GM18907 (cell line): ENCODE results near the gene TMEM60.
"Not testable (repeated sequence)": the region's sequence is repeated elsewhere in the genome, so short reads cannot be mapped to it uniquely, and the experiment has no call there.

Source experiments
- ATAC-seq: cut with Tn5 transposase; IDR thresholded peaks from one replicate; pipeline ENCODE4 v1.9.1; 2021; ENCODE audit warnings: mild to moderate bottlenecking, moderate library complexity; ENCODE audit not compliant: unreplicated experiment

The TMEM60 gene, protein sequence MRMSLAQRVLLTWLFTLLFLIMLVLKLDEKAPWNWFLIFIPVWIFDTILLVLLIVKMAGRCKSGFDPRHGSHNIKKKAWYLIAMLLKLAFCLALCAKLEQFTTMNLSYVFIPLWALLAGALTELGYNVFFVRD

DNA sequence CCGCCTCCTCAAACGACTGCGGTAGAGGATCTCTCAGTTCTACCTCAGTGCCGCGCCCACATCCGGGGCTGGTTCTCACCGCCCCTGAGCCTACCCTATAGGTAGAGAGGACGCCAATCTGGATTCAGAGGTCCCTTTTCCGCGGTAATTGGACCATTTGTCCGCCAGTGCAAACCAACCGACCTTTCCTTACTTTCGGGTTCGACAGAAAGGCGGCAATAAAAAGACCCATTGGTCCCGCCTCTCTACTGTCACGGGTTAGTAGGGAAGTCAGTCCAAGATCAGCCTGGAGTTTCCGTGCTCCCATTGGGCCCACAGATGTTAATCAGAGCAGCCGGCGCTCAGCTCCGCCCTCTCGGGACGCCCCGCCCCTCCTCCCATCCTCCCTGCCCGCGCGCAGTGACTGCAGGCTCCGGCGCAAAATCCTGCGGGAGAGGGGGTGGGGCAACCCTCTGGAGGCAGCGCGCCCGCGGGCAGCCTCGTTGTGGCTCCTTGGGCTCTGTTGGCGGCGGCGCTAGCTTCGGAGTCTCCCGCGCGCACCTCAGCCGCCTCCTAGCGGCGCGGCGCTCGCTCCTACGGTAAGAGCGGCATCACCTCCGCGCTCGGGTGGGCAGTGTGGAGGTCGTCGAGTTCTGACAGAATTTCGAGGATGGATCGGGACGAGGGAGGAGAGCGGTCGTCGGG, at the start of gene TMEM60, which contains the start of gene PHTF2:
TSS of gene TMEM60 (minus strand) at position 41 of the 684 bp plus-strand sequence. CDS start 4,061 bp downstream, outside the sequence.
TSS of gene PHTF2 (plus strand) at position 380 of the 684 bp plus-strand sequence.
- ATAC-seq: peak; percentile 95

DNA sequence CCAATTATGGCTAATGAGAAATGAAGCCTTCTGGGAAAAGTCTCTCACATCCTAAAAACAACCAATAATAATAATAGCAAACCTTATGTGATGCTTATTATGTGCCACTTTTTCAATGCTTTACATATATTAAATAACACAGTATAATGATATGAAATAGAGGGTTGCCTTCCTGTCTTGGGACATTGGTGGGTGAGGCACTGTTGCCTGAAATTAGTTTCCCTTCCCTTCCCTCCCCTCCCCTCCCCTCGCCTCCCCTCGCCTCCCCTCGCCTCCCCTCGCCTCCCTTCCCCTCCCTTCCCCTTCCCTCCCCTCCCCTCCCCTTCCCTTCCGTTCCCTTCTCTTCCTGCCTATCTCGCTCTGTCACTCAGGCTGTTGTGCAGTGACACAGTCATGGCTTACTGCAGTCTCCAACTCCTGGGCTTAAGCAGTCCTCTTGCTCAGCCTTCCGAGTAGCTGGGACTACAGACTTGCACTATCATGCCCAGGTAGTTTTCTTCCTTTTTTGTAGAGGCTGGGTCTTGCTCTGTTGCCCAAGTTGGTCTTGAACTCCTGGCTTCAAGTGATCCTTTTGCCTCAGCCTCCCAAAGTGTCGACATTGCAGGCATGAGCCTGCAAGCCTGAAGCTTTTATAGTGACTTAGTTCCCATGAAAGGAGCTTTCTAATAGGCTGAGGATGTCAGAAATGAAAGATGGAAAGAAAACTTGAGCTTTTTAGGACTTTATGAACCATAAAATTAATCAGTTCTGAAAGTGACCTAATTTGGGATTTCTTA, 48.3 kb upstream of the TMEM60 start:
- ATAC-seq: no peak

DNA sequence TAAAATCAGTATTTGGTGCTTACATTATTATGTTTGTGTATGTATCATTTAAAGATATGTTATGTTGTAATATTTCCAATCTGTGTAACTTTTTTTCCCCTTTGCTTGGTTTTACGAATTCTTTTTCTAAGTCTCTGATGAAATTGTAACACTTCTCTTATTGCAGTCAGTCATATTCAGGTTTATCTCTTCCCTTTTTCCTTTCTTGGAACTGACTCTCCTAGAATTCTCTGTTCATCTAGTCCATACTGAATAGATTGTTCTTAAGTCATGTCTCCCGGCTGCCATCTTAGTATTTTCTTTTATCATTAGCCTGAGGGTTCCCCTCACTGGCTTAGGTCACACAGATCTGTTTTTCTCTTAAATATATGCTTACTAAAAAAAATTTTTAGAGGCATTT, 45.0 kb upstream of the TMEM60 start:
- no peak for ATAC-seq

DNA sequence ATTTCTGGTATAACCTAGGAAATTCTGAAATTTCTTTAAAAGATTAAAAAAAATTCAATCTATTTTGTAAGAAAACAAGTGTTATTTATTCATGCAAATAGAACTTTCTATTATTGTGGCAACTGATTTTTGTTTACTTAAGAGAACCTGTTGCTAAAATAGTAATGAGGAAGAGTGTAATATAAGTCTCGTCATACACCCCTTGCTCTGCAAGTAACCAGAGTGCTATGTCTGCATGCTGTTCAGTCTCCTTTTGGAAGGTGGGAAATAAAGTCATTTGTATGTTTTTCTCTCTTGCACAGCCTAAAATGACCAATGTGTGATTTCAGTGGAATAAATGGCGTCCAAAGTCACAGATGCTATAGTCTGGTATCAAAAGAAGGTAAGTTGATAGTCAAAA, 41.7 kb upstream of the TMEM60 start:
- no peak for ATAC-seq

DNA sequence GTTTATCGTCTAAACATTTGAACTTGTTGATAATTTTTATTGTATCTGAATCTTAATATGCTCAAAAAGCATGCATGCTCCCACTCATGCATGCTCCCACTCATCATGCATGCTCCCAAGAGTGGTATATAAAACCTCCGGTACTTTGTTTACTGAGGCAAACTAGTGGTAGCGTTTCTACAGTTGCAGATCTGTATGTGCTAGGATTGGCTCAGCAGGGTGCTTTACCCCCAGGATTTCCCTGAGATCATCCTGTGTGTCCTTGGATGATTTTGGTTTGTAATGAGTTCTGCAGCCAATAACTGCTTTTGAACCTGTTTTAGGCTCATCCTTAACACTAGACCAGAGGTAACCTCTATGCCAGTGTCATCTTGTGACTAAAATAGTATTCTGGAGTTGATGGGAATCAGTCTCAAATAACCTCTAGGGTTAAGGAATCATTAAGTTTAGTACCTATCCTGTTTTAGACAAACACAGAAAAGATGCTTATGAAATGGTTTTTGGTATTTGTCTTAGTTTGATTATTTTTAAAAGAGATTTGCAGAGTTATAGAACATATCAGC, 40.8 kb upstream of the TMEM60 start:
- no peak for ATAC-seq

DNA sequence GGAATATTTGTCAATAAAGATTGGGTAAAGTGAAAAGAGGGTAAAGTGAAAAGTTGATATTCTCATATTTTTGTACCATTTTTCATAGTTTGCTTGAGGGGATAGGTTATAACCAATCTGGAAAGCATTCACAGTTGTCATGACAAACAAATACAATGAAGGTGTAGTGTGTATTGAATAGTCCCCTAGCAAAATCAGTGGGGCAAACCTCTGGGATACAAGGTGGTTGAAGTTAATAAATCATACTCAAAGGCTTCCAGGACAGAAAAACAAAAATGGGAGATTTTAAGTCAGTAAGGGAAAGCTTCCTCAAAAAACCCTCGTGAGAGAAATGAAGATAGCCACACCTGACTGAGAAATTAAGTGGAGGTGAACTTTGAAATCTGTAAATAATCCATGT, 39.7 kb upstream of the TMEM60 start:
- no peak for ATAC-seq

DNA sequence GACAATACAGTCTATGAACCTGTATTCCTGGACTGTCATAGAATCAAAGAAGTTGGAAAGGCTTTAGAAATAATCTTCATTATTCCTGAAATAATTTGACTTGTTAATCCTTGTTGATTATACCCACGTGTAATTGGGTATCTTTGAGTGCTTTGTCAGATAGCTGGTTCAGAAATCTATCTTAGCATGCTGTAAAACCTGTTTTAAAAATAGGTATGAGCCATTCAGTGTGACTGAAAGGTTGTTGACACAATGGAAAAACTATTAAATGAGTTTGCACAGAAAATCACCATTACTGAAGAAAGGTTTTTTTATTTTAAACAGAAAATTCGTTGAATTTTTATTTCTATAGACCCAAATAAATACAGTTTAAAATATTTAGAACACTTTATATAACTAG, 39.0 kb upstream of the TMEM60 start:
- no peak for ATAC-seq

DNA sequence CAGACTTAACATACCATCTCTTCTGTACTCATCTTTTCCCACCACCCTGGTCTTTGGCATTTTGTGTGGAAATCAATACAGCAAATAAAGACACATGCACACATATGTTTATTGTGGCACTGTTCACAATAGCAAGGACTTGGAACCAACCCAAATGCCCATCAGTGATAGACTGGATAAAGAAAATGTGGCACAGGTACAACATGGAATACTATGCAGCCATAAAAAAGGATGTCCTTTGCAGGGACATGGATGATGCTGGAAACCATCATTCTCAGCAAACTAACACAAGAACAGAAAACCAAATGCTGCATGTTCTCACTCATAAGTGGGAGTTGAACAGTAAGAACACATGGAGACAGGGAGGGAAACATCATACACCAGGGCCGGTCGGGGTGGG, 38.2 kb upstream of the TMEM60 start:
- ATAC-seq: not testable (repeated sequence)

DNA sequence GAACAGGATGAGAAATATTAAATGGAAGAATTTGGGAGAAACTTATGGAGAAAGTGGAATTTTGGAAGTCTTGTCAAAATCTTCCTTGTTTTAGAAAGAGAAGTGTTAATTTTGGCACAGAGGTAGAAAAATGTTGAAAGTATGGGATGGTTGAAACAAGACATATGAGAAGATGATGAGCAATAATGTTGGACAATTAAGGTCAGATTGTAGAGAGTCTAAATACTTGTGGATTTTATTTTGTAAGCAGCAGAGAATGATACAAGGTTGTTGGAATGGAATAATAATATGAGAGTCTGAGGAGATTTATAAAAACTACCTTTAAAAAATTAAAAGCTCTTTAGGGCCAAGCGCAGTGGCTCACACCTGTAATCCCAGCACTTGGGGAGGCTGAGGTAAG, 34.9 kb upstream of the TMEM60 start:
- ATAC-seq: no peak

DNA sequence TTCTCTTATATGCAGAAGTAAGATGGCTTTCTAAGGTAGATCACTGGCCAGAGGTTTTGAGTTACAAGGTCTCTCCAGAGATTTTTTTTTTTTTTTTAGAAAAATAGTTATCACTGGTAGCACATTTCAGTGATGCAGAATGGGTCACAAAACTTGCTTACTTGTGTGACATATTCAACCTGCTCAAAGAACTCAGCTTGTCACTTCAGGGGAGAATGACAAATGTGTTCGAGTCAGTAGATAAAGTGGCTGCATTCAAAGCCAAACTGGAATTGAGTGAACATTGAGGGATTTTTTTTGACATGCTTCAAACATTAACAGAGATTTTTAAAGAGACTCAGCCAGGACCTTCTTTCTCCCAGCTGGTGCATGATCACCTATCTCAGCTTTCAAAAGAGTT, 33.7 kb upstream of the TMEM60 start:
- no peak for ATAC-seq

DNA sequence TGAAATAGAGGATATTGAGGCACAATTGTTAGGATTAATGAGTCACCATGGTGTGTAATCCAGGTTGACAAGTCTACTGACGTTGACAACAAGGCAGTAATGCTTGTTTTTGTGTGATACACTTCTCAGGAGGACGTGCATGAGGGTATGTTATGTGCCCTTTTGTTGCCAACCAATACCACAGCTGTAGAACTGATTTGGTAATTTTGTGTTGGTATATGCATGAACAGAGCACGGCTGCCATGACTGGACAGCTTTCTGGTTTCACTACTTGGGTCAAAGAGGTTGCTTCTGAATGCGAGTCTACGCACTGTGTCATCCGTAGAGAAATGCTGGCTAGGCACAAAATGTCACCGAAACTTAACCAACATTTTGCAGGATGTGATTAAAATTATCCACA, 33.2 kb upstream of the TMEM60 start:
- ATAC-seq: no peak

DNA sequence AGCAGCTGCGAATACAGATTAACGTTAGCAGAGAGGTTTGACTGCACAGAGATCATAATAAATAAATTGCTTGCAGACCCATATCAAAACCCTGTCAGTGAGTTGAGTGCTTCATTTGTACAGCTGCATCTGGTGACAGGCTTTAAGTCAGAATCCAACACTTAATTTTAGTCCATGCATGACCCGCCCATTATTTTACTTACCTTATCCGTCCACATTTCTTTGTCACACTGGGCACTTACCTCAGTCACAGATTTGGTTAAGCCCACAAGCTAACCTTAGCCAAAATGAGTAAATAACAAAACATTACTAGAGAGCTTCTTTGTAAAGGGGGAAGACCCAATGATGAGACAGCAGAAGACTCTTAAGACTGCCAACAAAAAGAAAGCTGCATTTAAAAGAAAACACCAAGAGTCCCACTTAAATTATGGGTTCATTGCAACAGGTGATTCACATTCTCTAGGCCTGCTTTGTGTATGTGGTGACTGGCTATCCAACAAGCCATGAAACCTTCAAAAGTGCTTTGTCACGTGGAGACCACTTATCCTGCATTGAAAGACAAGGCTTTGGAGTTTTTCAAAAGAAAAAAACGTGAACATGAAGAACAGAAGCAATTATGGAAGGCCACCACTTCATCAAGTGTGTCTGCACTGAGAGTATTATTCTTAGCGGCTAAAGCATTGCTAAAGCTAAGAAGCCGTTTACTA, 32.6 kb upstream of the TMEM60 start:
- no peak for ATAC-seq

DNA sequence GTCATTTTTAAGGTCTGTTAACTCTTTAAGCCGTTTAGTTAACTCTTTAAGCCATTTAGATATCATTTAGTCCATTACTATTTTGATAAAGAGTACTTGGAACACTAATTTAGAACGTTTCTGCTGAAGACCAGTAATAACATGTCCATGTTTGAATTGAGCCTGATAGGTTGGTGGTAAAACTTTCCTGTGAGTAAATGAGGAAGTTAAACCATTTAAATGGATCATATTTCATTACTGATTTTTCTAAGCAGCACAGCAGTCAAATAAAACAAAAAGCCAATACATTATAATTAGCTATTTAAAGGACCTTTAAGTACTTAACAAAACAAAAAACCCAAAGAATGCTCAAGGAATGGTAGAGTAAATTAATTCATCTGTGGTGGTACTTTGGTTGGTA, 29.8 kb upstream of the TMEM60 start:
- ATAC-seq: no peak

DNA sequence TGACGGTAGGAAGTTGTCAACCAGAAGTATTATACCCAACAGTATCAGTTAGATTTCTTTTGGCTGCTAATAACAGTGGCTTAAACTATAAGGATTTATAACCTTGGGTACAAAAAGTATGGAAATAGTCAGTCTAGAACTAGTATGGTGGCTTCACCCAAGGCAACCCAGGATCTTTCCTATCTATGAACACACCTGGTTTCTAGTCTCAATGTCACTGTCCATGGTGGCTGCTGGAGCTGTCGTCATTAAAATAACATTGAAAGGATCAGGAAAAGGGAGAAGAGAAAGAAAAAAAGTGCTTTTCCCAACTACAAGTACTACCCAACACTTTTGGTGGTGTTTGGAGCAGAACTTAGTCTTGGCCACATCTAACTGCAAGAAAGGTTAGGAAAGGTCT, 28.1 kb upstream of the TMEM60 start:
- ATAC-seq: no peak

DNA sequence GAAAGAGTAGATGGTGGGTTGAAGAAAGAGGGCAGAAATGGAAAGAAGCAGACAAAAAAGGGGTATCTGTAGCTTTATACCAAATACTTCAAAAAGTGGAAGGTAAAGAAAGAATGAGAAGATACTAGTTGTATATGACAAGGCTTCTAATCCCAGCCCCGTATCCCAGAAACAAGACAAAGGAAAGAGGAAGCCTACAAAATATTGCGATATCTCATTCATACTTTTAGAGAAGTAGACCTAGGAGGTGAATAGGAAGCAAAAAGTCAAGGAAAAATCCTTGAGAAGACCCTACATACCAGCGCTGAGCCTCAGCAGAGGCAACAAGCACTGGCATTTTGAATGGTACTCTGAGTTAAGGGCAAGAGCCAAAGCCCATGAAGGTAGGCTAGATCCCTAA, 26.9 kb upstream of the TMEM60 start:
- ATAC-seq: no peak

DNA sequence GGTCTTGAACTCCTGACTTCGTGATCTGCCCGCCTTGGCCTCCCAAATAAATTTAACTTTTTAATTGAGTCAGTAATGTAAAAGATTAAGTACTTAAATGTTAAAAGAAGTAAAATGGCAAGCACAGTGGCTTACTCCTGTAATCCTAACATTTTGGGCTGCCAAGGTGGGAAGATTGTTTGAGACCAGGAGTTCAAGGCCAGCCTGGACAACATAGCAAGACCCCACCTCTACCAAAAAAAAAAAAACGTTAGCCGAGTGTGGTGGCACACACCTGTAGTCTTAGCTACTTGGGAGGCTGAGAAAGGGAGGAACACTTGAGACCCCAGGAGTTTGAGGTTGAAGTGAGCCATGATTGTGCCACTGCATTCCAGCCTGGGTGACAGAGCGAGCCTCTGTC, 26.4 kb upstream of the TMEM60 start:
- ATAC-seq: no peak

DNA sequence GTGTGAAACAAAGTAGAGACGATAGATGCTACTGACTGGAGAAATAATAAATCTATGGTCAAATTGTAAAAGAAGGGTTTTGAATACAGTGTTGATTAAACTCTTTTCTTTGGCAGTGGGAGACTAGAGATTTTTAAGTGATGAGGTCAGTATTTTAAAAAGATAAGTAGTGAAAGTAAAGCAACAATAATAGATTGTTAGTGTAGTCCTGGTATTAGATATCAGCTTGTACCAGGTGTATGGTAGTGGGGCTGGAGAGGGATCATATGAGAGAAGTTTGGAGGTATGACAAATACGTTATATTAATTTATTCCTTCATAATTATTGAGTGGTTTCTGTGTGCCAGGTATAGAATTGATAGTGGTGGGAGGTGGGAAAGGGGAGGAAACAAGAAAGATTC, 25.6 kb upstream of the TMEM60 start:
- ATAC-seq: no peak

DNA sequence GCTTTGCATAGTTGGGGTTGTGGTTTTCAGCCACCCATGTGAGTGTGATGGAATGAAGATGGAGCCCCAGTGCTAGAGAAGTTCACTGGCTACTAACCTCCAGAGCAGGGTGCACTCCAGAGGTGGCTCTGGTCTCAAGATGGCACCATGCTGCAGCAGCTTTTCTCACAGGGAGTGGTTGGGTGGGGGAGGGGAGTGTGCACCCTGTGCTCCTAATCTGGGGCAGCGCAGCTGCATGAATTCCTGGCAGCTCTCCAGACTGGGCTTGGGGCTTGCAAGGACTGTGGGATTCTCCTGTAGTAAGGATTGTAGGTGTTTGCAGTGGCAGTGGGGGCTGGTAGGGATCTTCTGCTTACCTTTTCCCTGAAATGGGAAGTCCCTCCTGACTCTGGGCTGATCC, 24.0 kb upstream of the TMEM60 start:
- ATAC-seq: no peak

DNA sequence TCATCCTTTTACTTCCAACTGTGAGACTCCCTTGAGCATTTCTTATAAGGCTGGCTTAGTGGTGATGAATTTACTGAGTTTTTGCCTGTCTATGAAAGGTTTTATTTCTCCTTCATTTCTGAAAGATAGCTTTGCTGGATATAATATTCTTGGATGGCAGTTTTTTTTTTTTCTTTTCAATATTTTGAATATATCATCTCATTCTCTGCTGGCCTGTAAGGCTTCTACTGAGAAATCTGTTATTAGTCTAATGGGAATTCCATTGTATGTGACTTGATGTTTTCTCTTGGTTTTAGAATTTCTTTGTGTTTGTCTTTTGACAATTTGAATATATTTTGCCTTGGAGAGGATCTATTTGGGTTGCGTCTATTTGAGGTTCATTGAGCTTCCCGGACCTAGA, 22.7 kb upstream of the TMEM60 start:
- no peak for ATAC-seq

DNA sequence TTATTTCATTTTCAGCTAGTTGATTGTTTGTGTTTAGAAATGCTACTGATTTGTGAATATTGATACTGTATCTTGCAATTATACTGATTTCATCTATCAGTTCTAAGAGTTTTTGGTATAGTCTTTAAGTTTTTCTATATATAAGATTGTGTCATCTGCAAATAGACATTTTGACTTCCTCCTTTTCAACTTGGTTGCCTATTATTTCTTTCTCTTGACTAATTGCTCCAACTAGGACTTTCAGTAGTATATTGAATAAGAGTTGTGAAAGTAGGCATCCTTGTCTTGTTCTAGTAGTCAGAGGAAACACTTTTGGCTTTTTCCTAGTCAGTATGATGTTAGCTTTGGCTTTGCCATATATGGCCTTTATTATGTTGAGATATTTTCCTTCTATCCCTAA, 20.8 kb upstream of the TMEM60 start:
- no peak for ATAC-seq

DNA sequence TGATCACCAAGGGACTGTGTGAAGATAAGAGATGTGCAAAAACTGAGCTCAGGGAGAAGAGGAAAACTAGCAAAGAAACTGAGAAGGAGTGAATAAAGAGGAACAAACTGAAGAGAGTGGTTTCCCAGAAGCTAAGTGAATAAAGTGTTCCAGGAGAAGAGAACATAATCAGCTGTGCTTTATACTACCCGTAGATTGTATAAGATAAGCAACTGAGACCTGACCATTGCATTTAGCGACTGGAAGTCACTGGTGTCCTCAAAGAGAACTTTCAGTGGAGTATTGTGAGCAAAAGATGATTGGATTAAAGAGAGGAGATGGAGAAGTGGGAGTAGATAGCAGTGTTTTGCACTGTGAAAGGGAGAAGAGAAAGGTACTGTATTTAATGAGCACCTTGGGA, 14.9 kb upstream of the TMEM60 start:
- no peak for ATAC-seq
